ENCODE data around the gene PDZRN4.

GRCh38 chr12:41459111-41459905 lies 271.2 kb downstream of the PDZRN4 start:
- TF ChIP-seq CTCF (IDR thresholded peaks at IDR 0.05): no peak
- no peak for TF ChIP-seq EP300 (IDR thresholded peaks at IDR 0.05)
- no peak for TF ChIP-seq POLR2A (IDR thresholded peaks at IDR 0.05)
